LNCaP clone FGC (cell line): ENCODE results near the gene PRDM16.

Experiments
- DNase-seq: peaks from one replicate; pipeline ENCODE4 v3.0.0-alpha.2; 2011; ENCODE audit warnings: low read depth
- H3K4me3 ChIP-seq: 2 replicates; pipeline ENCODE4 v1.5.1; 2011; ENCODE audit warnings: mild to moderate bottlenecking, low read depth, low read length, control low read depth
- CTCF ChIP-seq: IDR thresholded peaks from 2 replicates; pipeline ENCODE4 v1.5.1; 2012; ENCODE audit warnings: mild to moderate bottlenecking; ENCODE audit not compliant: control insufficient read depth, insufficient read depth; ENCODE audit errors: extremely low read depth

Gene PRDM16

DNA sequence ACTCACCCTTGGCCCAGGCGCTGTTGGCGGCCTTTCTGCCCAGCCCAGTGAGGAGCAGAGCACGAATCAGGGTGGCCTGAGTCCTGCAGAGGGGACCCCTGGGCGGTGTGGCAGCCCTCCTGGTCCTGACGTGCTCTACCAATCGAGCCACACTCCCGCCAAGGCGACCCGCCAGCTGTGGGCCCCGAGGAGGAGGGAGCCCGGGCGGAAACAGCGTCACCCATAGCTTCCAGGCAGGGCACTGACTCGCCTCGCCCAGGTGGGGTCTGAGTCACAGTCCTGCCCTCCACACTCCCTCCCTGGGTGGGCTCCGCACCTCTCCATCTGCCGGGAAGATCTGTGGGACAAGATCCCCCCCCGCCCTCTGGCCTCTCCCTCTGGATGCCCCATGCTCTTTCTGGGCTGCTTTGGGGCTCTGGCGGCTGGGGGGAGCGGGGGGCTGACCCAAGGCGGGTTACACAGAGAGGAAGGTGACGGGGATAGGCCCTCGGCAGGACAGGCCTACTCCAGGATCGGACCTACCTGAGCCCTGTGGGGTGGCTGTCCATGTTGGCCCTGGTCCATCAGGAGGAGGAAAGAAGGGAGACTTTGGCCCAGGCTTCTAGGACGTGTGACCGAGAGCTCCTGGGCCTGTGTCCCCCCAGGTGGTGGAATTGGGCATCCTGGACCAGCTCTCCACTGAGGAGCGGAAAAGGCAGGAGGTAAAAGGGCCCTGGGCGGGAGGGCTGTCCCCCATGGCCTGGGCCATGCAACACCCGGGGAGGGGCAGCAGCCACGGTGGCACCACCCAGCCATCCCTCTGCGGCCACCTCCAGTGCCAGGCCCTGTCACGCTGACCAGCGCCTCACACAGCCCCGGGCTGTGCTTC lies 399.5 kb downstream of the PRDM16 start:
- TF ChIP-seq CTCF: no peak
- H3K4me3 ChIP-seq: no peak overlapping the region
- DNase-seq: no peak

DNA sequence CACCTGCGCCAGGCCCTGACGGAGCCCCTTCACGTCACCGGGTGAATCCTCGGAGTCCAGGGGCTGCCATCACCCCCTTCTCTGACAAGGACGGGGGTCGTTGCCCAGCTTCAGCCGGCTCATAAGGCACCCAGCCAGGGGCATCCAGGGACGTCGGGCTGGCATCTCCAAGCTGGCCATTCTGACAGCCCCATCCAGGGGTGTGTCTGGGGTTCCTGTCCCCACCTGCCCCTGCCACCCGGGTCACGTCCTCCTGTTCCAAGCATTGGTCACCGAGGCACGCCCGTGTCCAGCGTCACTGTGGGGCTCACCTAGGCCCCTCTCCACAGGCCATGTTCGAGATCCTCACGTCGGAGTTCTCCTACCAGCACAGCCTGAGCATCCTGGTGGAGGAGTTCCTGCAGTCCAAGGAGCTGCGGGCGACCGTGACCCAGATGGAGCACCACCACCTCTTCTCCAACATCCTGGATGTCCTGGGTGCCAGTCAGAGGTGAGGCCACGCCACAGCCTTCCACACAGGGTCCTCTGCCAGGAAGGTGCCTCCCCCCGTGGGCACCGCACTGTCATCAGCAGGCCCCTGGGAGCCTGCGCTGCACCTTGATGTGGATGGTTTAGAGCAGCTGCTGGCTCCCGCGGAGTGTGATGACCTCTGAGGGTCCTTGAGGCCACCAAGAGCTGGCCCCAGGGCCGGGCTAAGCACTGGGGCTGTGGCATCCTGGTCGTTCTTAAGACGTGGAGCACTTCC lies 400.3 kb downstream of the PRDM16 start:
- no peak for TF ChIP-seq CTCF
- no peak for DNase-seq
- H3K4me3 ChIP-seq: no peak overlapping the region

GRCh38 chr1:3469849-3470649 lies 401.0 kb downstream of the PRDM16 start:
- TF ChIP-seq CTCF: no peak
- no peak for DNase-seq
- H3K4me3 ChIP-seq: no peak overlapping the region

GRCh38 chr1:3470650-3471355 lies 401.8 kb downstream of the PRDM16 start:
- no peak for TF ChIP-seq CTCF
- DNase-seq: no peak
- H3K4me3 ChIP-seq: no peak overlapping the region

GRCh38 chr1:3471356-3472087 lies 402.5 kb downstream of the PRDM16 start:
- TF ChIP-seq CTCF: no peak
- H3K4me3 ChIP-seq: no peak overlapping the region
- no peak for DNase-seq
